ENCODE measurements around the gene DDX41. TPM values are rescaled to one million over a fixed set of nuclear protein-coding genes. Genes with fewer than 3 reads are reported as not detected.
A peak's percentile ranks its signal among the peaks of the same experiment; 100 is the strongest.
"Not testable (repeated sequence)": the region's sequence is repeated elsewhere in the genome, so short reads cannot be mapped to it uniquely, and the experiment has no call there.

The DDX41 gene
- total and polyA plus RNA-seq, 5 donors from 2014 or later, result 41.8 to 73.2 (median 46.5) TPM

DNA sequence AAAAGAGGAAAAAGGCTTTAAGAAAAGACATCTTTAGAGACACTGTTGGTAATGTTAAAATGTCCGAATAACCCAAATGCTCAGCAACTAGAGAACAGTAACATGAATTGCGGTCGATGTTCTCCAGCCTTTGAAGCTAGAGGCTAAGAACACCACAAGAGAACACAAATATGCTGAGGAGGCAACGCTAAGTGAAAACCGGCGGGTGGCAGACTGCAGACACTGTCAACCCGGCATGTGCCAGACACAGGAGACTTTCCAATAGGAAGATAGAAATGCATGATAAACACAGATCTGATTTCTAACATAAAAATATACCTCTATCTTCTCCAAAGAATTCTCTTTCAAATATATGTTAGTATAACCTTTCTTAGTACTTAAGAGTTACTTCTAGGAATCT lies 18.4 kb upstream of the DDX41 start:
- H3K4me3 Mint-ChIP-seq, result no peak overlapping the region
- Histone ChIP-seq H3K4me1 (ENCODE audit: control insufficient read depth, insufficient read depth, low read length, poor library complexity, severe bottlenecking) (no peaks in the 10 kb centered on the region), H3K9me3 (ENCODE audit: control insufficient read depth in 2 of 2, low read length in 2 of 2) (no peaks in the 10 kb centered on the region), H3K4me3 (ENCODE audit: low read depth, low read length) (no peak overlapping the region), H3K27ac (ENCODE audit: insufficient read depth, low read length, poor library complexity, severe bottlenecking) (no peak overlapping the region), H3K36me3 (ENCODE audit: control insufficient read depth, insufficient read depth, low read length) (peaks cover 70% of the 10 kb centered on the region), H3K27me3 (ENCODE audit: control insufficient read depth, insufficient read depth, low read length) (no peaks in the 10 kb centered on the region)
- ATAC-seq (ENCODE audit: low read depth in 2 of 2) (no peak), DNase-seq (no peak)
- peaks cover 0 to 10% (median 5%) of the 10 kb centered on the region in 4 donors for H3K4me1 Mint-ChIP-seq
- no peak overlapping the region for H3K27ac Mint-ChIP-seq
- no peaks in the 10 kb centered on the region for H3K27me3 Mint-ChIP-seq
- H3K9me3 Mint-ChIP-seq, result peaks cover 0 to 1% (median 0%) of the 10 kb centered on the region in 7 donors
- H3K36me3 Mint-ChIP-seq, result peaks cover 35% of the 10 kb centered on the region

DNA sequence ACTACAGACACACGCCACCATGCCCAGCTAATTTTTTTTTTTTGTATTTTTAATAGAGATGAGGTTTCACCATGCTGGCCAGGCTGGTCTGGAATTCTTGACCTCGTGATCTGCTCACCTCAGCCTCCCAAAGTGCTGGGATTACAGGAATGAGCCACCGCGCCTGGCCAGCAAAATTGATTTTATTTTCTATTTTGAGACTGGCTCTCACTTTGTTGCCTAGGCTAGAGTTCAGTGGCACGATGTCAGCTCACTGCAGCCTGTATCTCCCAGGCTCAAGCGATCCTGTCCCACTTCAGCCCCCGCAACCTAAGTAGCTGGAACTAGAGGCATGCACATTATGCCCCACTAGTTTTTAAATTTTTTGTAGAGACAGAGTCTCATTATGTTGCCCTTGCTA lies 17.7 kb upstream of the DDX41 start:
- H3K4me3 Mint-ChIP-seq; H3K4me1 ChIP-seq (ENCODE audit: control insufficient read depth, insufficient read depth, low read length, poor library complexity, severe bottlenecking); ATAC-seq (ENCODE audit: low read depth in 2 of 2); H3K4me3 ChIP-seq (ENCODE audit: low read depth, low read length); H3K4me1 Mint-ChIP-seq; DNase-seq; H3K9me3 Mint-ChIP-seq; H3K9me3 ChIP-seq (ENCODE audit: control insufficient read depth in 2 of 2, low read length in 2 of 2); H3K27me3 Mint-ChIP-seq; H3K27ac Mint-ChIP-seq; H3K27me3 ChIP-seq (ENCODE audit: control insufficient read depth, insufficient read depth, low read length); H3K27ac ChIP-seq (ENCODE audit: insufficient read depth, low read length, poor library complexity, severe bottlenecking): not testable (repeated sequence)
- H3K36me3 Mint-ChIP-seq, result peaks cover 38% of the 10 kb centered on the region
- H3K36me3 ChIP-seq (ENCODE audit: control insufficient read depth, insufficient read depth, low read length), result peaks cover 73% of the 10 kb centered on the region

DNA sequence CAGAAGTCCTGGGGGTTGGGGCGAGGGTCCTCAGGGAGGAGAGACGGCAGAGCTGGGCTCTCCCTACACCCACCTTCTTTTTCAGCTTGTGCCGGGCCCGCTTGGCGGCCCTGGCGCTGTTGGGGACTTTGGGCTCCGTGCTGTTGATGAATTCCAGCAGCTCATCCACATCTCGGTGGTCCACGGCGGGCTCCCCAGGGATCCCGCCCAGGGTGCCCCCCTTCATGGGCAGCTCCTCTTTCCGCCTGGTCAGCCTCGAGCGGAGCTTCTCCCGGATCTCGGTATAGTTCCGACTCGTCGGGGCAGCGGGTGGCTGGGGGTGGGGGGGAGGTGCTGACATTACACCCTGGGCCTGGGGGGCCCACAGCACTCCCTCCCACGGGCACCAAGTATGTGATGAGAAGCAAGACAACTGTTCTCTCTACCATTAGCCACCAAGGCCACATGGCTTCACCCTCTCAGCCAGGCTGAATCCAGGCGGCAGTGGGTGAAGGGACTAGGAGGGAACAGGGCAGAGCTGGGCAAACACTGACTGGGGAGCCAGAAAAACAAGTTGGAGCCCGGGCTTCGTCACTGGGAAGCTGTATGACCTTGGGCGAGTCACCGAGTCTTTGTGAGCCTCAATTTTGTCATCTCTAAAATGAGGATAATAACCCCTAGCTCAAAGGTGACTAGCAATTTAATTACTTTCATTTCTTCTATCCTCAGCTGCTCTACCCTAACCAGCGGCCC lies 14.6 kb upstream of the DDX41 start:
- peak overlapping the region in 1 of 3 donors; percentile 82 for H3K27ac Mint-ChIP-seq

DNA sequence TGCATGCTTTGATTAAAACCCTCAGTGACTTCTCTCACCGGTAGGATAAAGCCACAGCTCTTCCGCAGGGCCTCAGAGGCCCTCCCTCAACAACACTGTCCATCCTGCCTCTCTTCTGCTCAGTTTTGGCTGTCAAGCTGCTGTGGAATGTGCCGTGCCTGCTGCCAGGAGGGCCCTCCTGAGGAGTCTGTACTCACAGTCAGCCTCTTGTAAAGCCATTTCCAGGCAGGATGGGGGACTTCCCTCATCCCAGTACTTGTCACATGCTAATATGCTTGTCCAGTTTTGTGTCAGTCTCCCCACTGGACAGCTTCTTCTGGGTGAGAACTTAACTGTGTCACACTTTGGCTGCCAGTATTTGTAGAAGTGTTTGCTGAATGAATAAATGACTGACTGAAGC lies 13.9 kb upstream of the DDX41 start:
- peaks cover 66% of the 10 kb centered on the region for H3K36me3 ChIP-seq (ENCODE audit: control insufficient read depth, insufficient read depth, low read length)
- H3K4me1 ChIP-seq (ENCODE audit: control insufficient read depth, insufficient read depth, low read length, poor library complexity, severe bottlenecking), result no peaks in the 10 kb centered on the region
- ATAC-seq (ENCODE audit: low read depth in 2 of 2), result no peak
- H3K27me3 ChIP-seq (ENCODE audit: control insufficient read depth, insufficient read depth, low read length), result no peaks in the 10 kb centered on the region
- Mint-ChIP-seq H3K36me3 (peaks cover 23% of the 10 kb centered on the region), H3K4me3 (no peak overlapping the region), H3K9me3 (peaks cover 0 to 1% (median 0%) of the 10 kb centered on the region in 7 donors), H3K27me3 (no peaks in the 10 kb centered on the region), H3K27ac (no peak overlapping the region), H3K4me1 (peaks cover 0 to 6% (median 3%) of the 10 kb centered on the region in 4 donors)
- no peaks in the 10 kb centered on the region for H3K9me3 ChIP-seq (ENCODE audit: control insufficient read depth in 2 of 2, low read length in 2 of 2)
- H3K27ac ChIP-seq (ENCODE audit: insufficient read depth, low read length, poor library complexity, severe bottlenecking), result no peak overlapping the region
- DNase-seq, result no peak
- no peak overlapping the region for H3K4me3 ChIP-seq (ENCODE audit: low read depth, low read length)

More for the DNA sequence above, 14.6 kb upstream of the DDX41 start:
- peaks cover 0 to 1% (median 0%) of the 10 kb centered on the region in 7 donors for H3K9me3 Mint-ChIP-seq
- peaks cover 23% of the 10 kb centered on the region for H3K36me3 Mint-ChIP-seq
- ATAC-seq (ENCODE audit: low read depth in 2 of 2) (no peak), DNase-seq (no peak)
- Histone ChIP-seq H3K27ac (ENCODE audit: insufficient read depth, low read length, poor library complexity, severe bottlenecking) (no peak overlapping the region), H3K9me3 (ENCODE audit: control insufficient read depth in 2 of 2, low read length in 2 of 2) (no peaks in the 10 kb centered on the region), H3K4me1 (ENCODE audit: control insufficient read depth, insufficient read depth, low read length, poor library complexity, severe bottlenecking) (no peaks in the 10 kb centered on the region), H3K4me3 (ENCODE audit: low read depth, low read length) (no peak overlapping the region), H3K36me3 (ENCODE audit: control insufficient read depth, insufficient read depth, low read length) (peaks cover 66% of the 10 kb centered on the region), H3K27me3 (ENCODE audit: control insufficient read depth, insufficient read depth, low read length) (no peaks in the 10 kb centered on the region)
- H3K4me1 Mint-ChIP-seq, result peaks cover 0 to 6% (median 3%) of the 10 kb centered on the region in 4 donors
- H3K4me3 Mint-ChIP-seq, result peak overlapping the region in 1 of 4 donors; percentile 93
- no peaks in the 10 kb centered on the region for H3K27me3 Mint-ChIP-seq

DNA sequence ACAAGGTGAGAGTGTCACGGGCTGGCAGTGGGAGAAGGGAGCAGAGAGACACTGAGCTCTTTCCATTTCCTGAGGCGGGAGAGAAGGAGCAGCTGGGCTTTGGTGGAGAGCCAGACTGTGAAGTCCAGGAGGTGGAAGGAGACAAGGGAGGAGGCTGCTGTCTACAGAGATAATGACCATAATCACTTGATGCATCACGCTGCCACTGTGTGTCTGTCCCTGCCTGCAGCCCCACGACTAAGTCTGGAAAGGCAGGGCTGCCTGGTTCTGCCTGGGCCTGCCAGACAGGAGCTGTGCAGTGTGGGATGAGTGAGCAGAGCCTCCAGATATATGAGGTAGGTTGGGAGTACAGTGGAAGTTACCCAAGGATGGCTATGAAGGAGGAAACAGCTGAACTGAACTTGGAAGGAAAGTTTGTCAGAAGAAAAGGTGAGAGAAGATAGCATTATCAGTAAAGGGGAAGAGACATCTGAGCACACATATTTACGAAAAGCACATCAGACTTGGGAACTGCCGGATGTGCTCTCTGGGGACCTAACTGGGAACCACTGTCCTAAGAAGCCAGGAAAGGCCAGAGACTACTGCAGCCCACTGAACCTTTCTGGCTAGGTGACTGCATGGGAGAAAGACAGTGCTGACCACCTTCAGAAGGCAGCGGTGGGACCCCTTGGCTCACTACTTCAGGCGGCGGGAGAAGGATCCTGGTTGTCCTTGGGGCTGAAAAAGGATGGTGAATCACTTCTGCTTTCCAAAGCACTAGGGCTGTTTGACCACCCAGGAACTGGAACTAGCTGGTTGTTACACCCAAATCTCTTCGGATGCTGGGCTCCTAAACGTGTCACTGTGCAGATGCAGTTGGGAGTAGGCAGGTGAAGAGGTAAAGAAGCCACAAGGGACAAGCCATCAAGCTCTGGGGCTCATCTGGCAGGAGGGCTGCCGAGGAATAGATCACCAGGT lies 12.8 kb upstream of the DDX41 start:
- no peak overlapping the region for H3K4me3 Mint-ChIP-seq
- Histone ChIP-seq H3K4me1 (ENCODE audit: control insufficient read depth, insufficient read depth, low read length, poor library complexity, severe bottlenecking) (no peaks in the 10 kb centered on the region), H3K9me3 (ENCODE audit: control insufficient read depth in 2 of 2, low read length in 2 of 2) (no peaks in the 10 kb centered on the region), H3K27me3 (ENCODE audit: control insufficient read depth, insufficient read depth, low read length) (no peaks in the 10 kb centered on the region), H3K36me3 (ENCODE audit: control insufficient read depth, insufficient read depth, low read length) (peaks cover 69% of the 10 kb centered on the region), H3K27ac (ENCODE audit: insufficient read depth, low read length, poor library complexity, severe bottlenecking) (no peak overlapping the region), H3K4me3 (ENCODE audit: low read depth, low read length) (no peak overlapping the region)
- H3K27ac Mint-ChIP-seq, result peak overlapping the region; percentile 11 to 58 (median 52)
- H3K9me3 Mint-ChIP-seq, result peaks cover 0 to 1% (median 0%) of the 10 kb centered on the region in 7 donors
- H3K4me1 Mint-ChIP-seq, result peaks cover 0 to 5% (median 1%) of the 10 kb centered on the region in 4 donors
- ATAC-seq (ENCODE audit: low read depth in 2 of 2) (no peak), DNase-seq (no peak)
- no peaks in the 10 kb centered on the region for H3K27me3 Mint-ChIP-seq
- H3K36me3 Mint-ChIP-seq, result peaks cover 23% of the 10 kb centered on the region

DNA sequence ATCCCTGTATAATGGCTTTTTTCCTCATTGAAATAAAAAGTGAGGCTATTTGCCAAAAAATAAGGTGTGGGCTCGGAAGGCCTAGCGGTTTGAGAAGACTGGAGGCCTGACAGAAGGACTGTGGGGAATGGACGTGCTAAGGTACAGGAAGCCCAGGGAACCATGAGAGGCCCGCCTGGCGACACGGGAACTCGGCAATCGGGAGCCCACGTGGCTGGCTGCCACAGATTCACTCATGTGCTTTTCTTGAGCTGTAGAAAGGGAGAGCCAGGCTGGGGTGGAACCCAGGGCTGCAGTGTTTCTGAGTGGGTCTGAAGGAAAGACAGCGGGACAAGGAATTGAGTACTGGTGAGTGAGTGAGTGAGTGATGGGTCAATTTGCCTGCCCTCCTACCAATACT lies 11.9 kb upstream of the DDX41 start:
- H3K4me3 Mint-ChIP-seq, result no peak overlapping the region
- Histone ChIP-seq H3K27me3 (ENCODE audit: control insufficient read depth, insufficient read depth, low read length) (no peaks in the 10 kb centered on the region), H3K27ac (ENCODE audit: insufficient read depth, low read length, poor library complexity, severe bottlenecking) (no peak overlapping the region), H3K36me3 (ENCODE audit: control insufficient read depth, insufficient read depth, low read length) (peaks cover 71% of the 10 kb centered on the region), H3K4me1 (ENCODE audit: control insufficient read depth, insufficient read depth, low read length, poor library complexity, severe bottlenecking) (no peaks in the 10 kb centered on the region), H3K9me3 (ENCODE audit: control insufficient read depth in 2 of 2, low read length in 2 of 2) (no peaks in the 10 kb centered on the region), H3K4me3 (ENCODE audit: low read depth, low read length) (no peak overlapping the region)
- no peak for DNase-seq
- peaks cover 0 to 1% (median 0%) of the 10 kb centered on the region in 7 donors for H3K9me3 Mint-ChIP-seq
- H3K27me3 Mint-ChIP-seq, result no peaks in the 10 kb centered on the region
- ATAC-seq (ENCODE audit: low read depth in 2 of 2), result no peak
- H3K27ac Mint-ChIP-seq, result no peak overlapping the region
- H3K36me3 Mint-ChIP-seq, result peaks cover 19% of the 10 kb centered on the region
- H3K4me1 Mint-ChIP-seq, result peaks cover 0 to 5% (median 1%) of the 10 kb centered on the region in 4 donors

DNA sequence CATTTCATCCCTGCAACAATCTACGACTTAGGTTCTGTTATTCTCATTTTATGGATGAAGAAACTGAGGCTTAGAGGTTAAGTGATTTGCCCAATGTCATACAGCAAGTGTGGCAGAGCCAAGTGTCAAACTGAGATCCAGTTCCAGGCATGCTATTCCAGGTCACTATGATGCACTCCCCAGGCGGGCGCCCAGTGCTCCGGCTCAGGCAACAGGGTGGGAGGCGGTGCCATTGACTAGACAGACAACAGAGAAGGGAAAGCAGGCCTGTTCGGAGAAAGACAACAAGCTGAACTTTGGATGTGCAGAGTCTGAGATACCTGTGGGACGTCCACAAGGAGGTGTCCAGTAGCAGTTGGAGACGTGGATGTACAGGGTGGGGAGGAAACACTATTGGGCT lies 10.8 kb upstream of the DDX41 start:
- Histone ChIP-seq H3K27me3 (ENCODE audit: control insufficient read depth, insufficient read depth, low read length) (no peaks in the 10 kb centered on the region), H3K36me3 (ENCODE audit: control insufficient read depth, insufficient read depth, low read length) (peaks cover 69% of the 10 kb centered on the region), H3K27ac (ENCODE audit: insufficient read depth, low read length, poor library complexity, severe bottlenecking) (no peak overlapping the region), H3K4me3 (ENCODE audit: low read depth, low read length) (no peak overlapping the region), H3K9me3 (ENCODE audit: control insufficient read depth in 2 of 2, low read length in 2 of 2) (no peaks in the 10 kb centered on the region), H3K4me1 (ENCODE audit: control insufficient read depth, insufficient read depth, low read length, poor library complexity, severe bottlenecking) (no peaks in the 10 kb centered on the region)
- Mint-ChIP-seq H3K27ac (no peak overlapping the region), H3K27me3 (no peaks in the 10 kb centered on the region), H3K36me3 (peaks cover 15% of the 10 kb centered on the region), H3K9me3 (peaks cover 0 to 1% (median 0%) of the 10 kb centered on the region in 7 donors), H3K4me3 (no peak overlapping the region), H3K4me1 (peaks cover 0 to 7% (median 2%) of the 10 kb centered on the region in 4 donors)
- ATAC-seq (ENCODE audit: low read depth in 2 of 2) (no peak), DNase-seq (no peak)

Measured in CD4-positive, CD25-positive, alpha-beta regulatory T cell (primary cell).